ACHN (cell line): Measurements from ENCODE around the gene PDC.
"Not testable (repeated sequence)": the region's sequence is repeated elsewhere in the genome, so short reads cannot be mapped to it uniquely, and the experiment has no call there.

Experiments
- DNase-seq: peaks from one replicate; pipeline ENCODE4 v3.0.0-alpha.2; 2015
- in situ Hi-C: cut with HindIII; loops from 2 replicates; pipeline ENCODE4 v1.10.0; 2017; ENCODE audit warnings: low sequenced_read_pairs, low pct_ligation_motif_present, low pct_unique_long_range_greater_than_20kb

PDC gene

GRCh38 chr1:186476264-186477040 is 15.5 kb upstream of the PDC start:
- in situ Hi-C loops = no loop called here
- no peak for DNase-seq

- no peak for DNase-seq
- in situ Hi-C loops = no loop called here
These were observed 13.3 kb upstream of the PDC start for GRCh38 chr1:186474208-186474607.

GRCh38 chr1:186473047-186473446 is 12.1 kb upstream of the PDC start:
- in situ Hi-C loops = no loop called here
- no peak for DNase-seq

- no peak for DNase-seq
- in situ Hi-C loops = no loop called here
These were observed 5.0 kb upstream of the PDC start for GRCh38 chr1:186465946-186466345.

- DNase-seq, in situ Hi-C loops: not testable (repeated sequence)
These were observed 4.6 kb upstream of the PDC start for GRCh38 chr1:186465491-186465890.

GRCh38 chr1:186463926-186464325 is 3.0 kb upstream of the PDC start:
- in situ Hi-C loops = no loop called here
- no peak for DNase-seq

- no peak for DNase-seq
- in situ Hi-C loops = no loop called here
These were observed 2.6 kb upstream of the PDC start for GRCh38 chr1:186463511-186463910.

GRCh38 chr1:186459161-186459560 is 1.8 kb downstream of the PDC start:
- DNase-seq, in situ Hi-C loops: not testable (repeated sequence)

GRCh38 chr1:186456729-186457255 is 4.1 kb downstream of the PDC start:
- DNase-seq = no peak
- in situ Hi-C loops = no loop called here

GRCh38 chr1:186454981-186455380 is 5.9 kb downstream of the PDC start:
- in situ Hi-C loops = no loop called here
- DNase-seq = no peak

- no peak for DNase-seq
- in situ Hi-C loops = no loop called here
These were observed 14.8 kb downstream of the PDC start for GRCh38 chr1:186446152-186446551.

- in situ Hi-C loops = no loop called here
- no peak for DNase-seq
These were observed 17.3 kb downstream of the PDC start for GRCh38 chr1:186443638-186444037.

GRCh38 chr1:186442651-186443375 is 18.1 kb downstream of the PDC start:
- no peak for DNase-seq
- in situ Hi-C loops = no loop called here

GRCh38 chr1:186440584-186440983 is 20.3 kb downstream of the PDC start:
- in situ Hi-C loops = no loop called here
- peak; percentile 7 for DNase-seq

GRCh38 chr1:186438567-186438966 is 22.3 kb downstream of the PDC start:
- in situ Hi-C loops = no loop called here
- DNase-seq = no peak

GRCh38 chr1:186435336-186435735 is 25.6 kb downstream of the PDC start:
- DNase-seq = no peak

GRCh38 chr1:186429017-186429416 is 31.9 kb downstream of the PDC start:
- in situ Hi-C loops = no loop called here
- no peak for DNase-seq

More at GRCh38 chr1:186435336-186435735, 25.6 kb downstream of the PDC start:
- in situ Hi-C loops = no loop called here

GRCh38 chr1:186426118-186426517 is 34.8 kb downstream of the PDC start:
- in situ Hi-C loops = no loop called here
- no peak for DNase-seq

- DNase-seq = no peak
- in situ Hi-C loops = no loop called here
These were observed 36.4 kb downstream of the PDC start for GRCh38 chr1:186424539-186424938.

- in situ Hi-C loops = no loop called here
- DNase-seq = no peak
These were observed 39.5 kb downstream of the PDC start for GRCh38 chr1:186421446-186421845.
